HEK293 (cell line): ENCODE data around the gene TPM2.

Experiments used
- CTCF ChIA-PET: fragments of 350-600 bp; formaldehyde crosslinking; extraction: SDS; loops from one replicate; lab custom pipeline; 2021; ENCODE audit warnings: antibody characterized with exemption; lab: Yijun Ruan, JAX
- POLR2A ChIA-PET: fragments of 300-600 bp; formaldehyde crosslinking; extraction: SDS; loops from one replicate; lab custom pipeline; 2020; ENCODE audit warnings: antibody characterized with exemption, inconsistent platforms; lab: Yijun Ruan, JAX
- H3K27ac ChIP-seq: fragments of 200-500 bp; sonication (Bioruptor generic); 2 replicates; pipeline ENCODE4 v1.5.1; 2014; ENCODE audit warnings: low read depth, low read length, control low read depth, inconsistent platforms; ENCODE audit errors: extremely low read depth
- H3K36me3 ChIP-seq, 2 experiments: fragments of 200-500 bp in 1 of 2; sonication (Bioruptor generic) in 1 of 2; 1 replicate in 1 of 2; 2 replicates in 1 of 2; pipeline ENCODE4 v1.5.1; 2014 to 2017; ENCODE audit warnings: inconsistent platforms in 2 of 2, low read length in 2 of 2; ENCODE audit not compliant: control insufficient read depth in 2 of 2, insufficient read depth in 1 of 2
- H3K4me1 ChIP-seq: fragments of 200-500 bp; sonication (Bioruptor generic); 2 replicates; pipeline ENCODE4 v1.5.1; 2014; ENCODE audit warnings: mild to moderate bottlenecking, low read length, inconsistent platforms; ENCODE audit not compliant: control insufficient read depth, insufficient read depth
- H3K4me3 ChIP-seq: 2 replicates; pipeline ENCODE4 v1.5.1; 2011; ENCODE audit warnings: low read depth, mild to moderate bottlenecking, control low read depth, low read length, moderate library complexity
- H3K9me3 ChIP-seq: fragments of 200-500 bp; sonication (Bioruptor generic); 2 replicates; pipeline ENCODE4 v1.5.1; 2014; ENCODE audit warnings: low read depth, low read length, inconsistent platforms; ENCODE audit not compliant: control insufficient read depth, insufficient read depth
- EGR2 ChIP-seq: fragments of 450-650 bp; formaldehyde crosslinking; IDR thresholded peaks from 2 replicates; pipeline ENCODE4 v1.5.1; 2016; ENCODE audit warnings: low read depth, missing biosample characterization, missing genetic modification characterization
- HIC1 ChIP-seq: fragments of 450-650 bp; formaldehyde crosslinking; IDR thresholded peaks from 2 replicates; pipeline ENCODE4 v1.5.1; 2016; ENCODE audit warnings: missing biosample characterization, missing genetic modification characterization
- HOXA7 ChIP-seq: sonication (generic); formaldehyde crosslinking; IDR thresholded peaks from 2 replicates; pipeline ENCODE4 v1.8.1; 2022; ENCODE audit warnings: missing genetic modification reagents, borderline replicate concordance
- KLF9 ChIP-seq: fragments of 450-650 bp; formaldehyde crosslinking; IDR thresholded peaks from 2 replicates; pipeline ENCODE4 v1.5.1; 2016; ENCODE audit warnings: missing biosample characterization, missing genetic modification characterization, low read depth
- REPIN1 ChIP-seq: fragments of 450-650 bp; formaldehyde crosslinking; IDR thresholded peaks from 2 replicates; pipeline ENCODE4 v1.5.1; 2017; ENCODE audit warnings: missing biosample characterization, missing genetic modification characterization, low read depth
- SP2 ChIP-seq: fragments of 450-650 bp; formaldehyde crosslinking; IDR thresholded peaks from 2 replicates; pipeline ENCODE4 v1.5.1; 2016; ENCODE audit warnings: missing biosample characterization, missing genetic modification characterization
- ZNF140 ChIP-seq: fragments of 450-650 bp; formaldehyde crosslinking; IDR thresholded peaks from 2 replicates; pipeline ENCODE4 v1.5.1; 2016; ENCODE audit warnings: missing biosample characterization, missing genetic modification characterization
- ZNF146 ChIP-seq: fragments of 450-650 bp; formaldehyde crosslinking; IDR thresholded peaks from 2 replicates; pipeline ENCODE4 v1.5.1; 2016; ENCODE audit warnings: missing biosample characterization, missing genetic modification characterization
- ZNF157 ChIP-seq: fragments of 450-650 bp; formaldehyde crosslinking; IDR thresholded peaks from 2 replicates; pipeline ENCODE4 v1.5.1; 2016; ENCODE audit warnings: missing biosample characterization, missing genetic modification characterization
- ZNF184 ChIP-seq: fragments of 450-650 bp; IDR thresholded peaks from 2 replicates; pipeline ENCODE4 v1.5.1; 2018; ENCODE audit warnings: missing biosample characterization, mild to moderate bottlenecking, missing genetic modification characterization
- ZNF433 ChIP-seq: fragments of 450-650 bp; formaldehyde crosslinking; IDR thresholded peaks from 2 replicates; pipeline ENCODE4 v1.5.1; 2016; ENCODE audit warnings: missing biosample characterization, missing genetic modification characterization, low read depth
- ZNF48 ChIP-seq: fragments of 450-650 bp; formaldehyde crosslinking; IDR thresholded peaks from 2 replicates; pipeline ENCODE4 v1.5.1; 2016; ENCODE audit warnings: missing biosample characterization, missing genetic modification characterization
- ZNF514 ChIP-seq: fragments of 450-650 bp; formaldehyde crosslinking; IDR thresholded peaks from 2 replicates; pipeline ENCODE4 v1.5.1; 2016; ENCODE audit warnings: missing biosample characterization, missing genetic modification characterization
- ZNF518A ChIP-seq: fragments of 450-650 bp; formaldehyde crosslinking; conservative IDR thresholded peaks from 2 replicates; pipeline ENCODE4 v1.5.1; 2016; ENCODE audit warnings: low read depth, missing biosample characterization, missing genetic modification characterization

The TPM2 gene

GRCh38 chr9:35705372-35705771, 15.6 kb upstream of the TPM2 start (continued):
- TF ChIP-seq ZNF518A, result no peak
- no peak for TF ChIP-seq REPIN1 (tag by site-specific recombination)
- TF ChIP-seq HOXA7, result no peak
- TF ChIP-seq EGR2, result no peak
- TF ChIP-seq SP2, result no peak
- TF ChIP-seq ZNF48 (tag by site-specific recombination), result no peak
- no peak for TF ChIP-seq KLF9 (tag by site-specific recombination)
- no peak for TF ChIP-seq ZNF140 (tag by site-specific recombination)
- no peak for TF ChIP-seq ZNF157 (tag by site-specific recombination)
- no peak for TF ChIP-seq ZNF433
- TF ChIP-seq, all 188 proteins: peak for 0

- Histone ChIP-seq H3K27ac (no peak overlapping the region), H3K4me1 (no peaks in the 10 kb centered on the region)
- TF ChIP-seq ZNF184 (tag by site-specific recombination) (no peak), HIC1 (no peak)
- TF ChIP-seq, all 188 proteins: peak for 0
- Histone ChIP-seq H3K9me3 (no peaks in the 10 kb centered on the region), H3K4me3 (no peak overlapping the region), H3K36me3 (peaks cover 48 to 100% of the 10 kb centered on the region in 2 experiments)
- ChIA-PET CTCF (interaction anchor here (0.7 to 1.1 kb wide), 3 partner anchors 8 to 42 kb away, joined by 3 read pairs; no protein-coding TSS in a partner anchor), POLR2A (interaction anchor here (0.6 kb wide), 1 partner anchor 1857 kb away, joined by 6 read pairs; no protein-coding TSS in a partner anchor)
Measured at GRCh38 chr9:35703906-35704672, 14.4 kb upstream of the TPM2 start.

- POLR2A ChIA-PET, result interaction anchor here (1.2 kb wide), 1 partner anchor 9 kb away, joined by 3 read pairs; no protein-coding TSS in a partner anchor
- peaks cover 38 to 100% of the 10 kb centered on the region in 2 experiments for H3K36me3 ChIP-seq
- no peak overlapping the region for H3K4me3 ChIP-seq
- no peaks in the 10 kb centered on the region for H3K9me3 ChIP-seq
- no peak overlapping the region for H3K27ac ChIP-seq
- CTCF ChIA-PET, result interaction anchor here (1.2 kb wide), 1 partner anchor 9 kb away, joined by 4 read pairs; no protein-coding TSS in a partner anchor
- no peaks in the 10 kb centered on the region for H3K4me1 ChIP-seq
- TF ChIP-seq ZNF514 (no peak), ZNF146 (tag by site-specific recombination) (no peak)
Measured at GRCh38 chr9:35702696-35703095, 13.0 kb upstream of the TPM2 start.
